Measurements from ENCODE around the gene TMEM132D. TPM values are rescaled to one million over a fixed set of nuclear protein-coding genes. Genes with fewer than 3 reads are reported as not detected.
"Not testable (repeated sequence)": the region's sequence is repeated elsewhere in the genome, so short reads cannot be mapped to it uniquely, and the experiment has no call there.

Gene TMEM132D
- total RNA-seq, 1 donor from 2014 or later: not detected

DNA sequence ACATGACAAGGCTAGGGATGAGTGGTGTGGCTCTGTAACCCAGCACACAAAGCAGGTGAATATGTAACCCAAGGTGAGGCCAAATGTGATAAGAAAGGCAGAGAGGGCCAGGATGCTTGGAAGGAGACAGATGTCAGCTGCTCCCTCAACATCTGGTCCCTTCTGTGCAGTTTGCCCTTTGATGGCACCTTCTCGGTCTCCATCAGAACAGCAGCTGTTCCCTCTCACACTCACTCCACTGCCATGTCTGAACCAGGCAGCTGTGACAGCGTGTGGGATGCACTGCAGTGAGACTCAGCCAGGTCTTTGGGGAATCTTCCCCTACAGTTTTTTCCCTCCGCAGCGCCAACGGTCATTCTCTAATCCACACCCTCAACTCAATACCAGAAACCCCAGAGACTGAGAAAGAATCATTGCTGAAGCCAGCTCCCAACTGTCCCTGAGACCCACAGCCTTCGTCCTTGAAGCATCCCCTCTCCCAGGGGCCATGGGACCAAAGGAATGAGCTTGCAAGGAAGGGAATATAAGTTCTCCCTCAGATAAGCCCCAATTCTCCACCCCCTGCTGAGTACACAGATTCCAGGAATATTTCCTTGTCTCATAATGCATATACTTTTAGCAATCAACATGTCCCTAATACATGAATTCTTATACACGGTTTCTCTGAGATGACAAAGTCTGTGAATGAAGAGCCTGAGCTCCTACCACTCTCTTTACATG lies 820.5 kb downstream of the TMEM132D start:
- DNase-seq: no peak

- DNase-seq: no peak
Measured at GRCh38 chr12:129082441-129082840, 821.4 kb downstream of the TMEM132D start.

DNA sequence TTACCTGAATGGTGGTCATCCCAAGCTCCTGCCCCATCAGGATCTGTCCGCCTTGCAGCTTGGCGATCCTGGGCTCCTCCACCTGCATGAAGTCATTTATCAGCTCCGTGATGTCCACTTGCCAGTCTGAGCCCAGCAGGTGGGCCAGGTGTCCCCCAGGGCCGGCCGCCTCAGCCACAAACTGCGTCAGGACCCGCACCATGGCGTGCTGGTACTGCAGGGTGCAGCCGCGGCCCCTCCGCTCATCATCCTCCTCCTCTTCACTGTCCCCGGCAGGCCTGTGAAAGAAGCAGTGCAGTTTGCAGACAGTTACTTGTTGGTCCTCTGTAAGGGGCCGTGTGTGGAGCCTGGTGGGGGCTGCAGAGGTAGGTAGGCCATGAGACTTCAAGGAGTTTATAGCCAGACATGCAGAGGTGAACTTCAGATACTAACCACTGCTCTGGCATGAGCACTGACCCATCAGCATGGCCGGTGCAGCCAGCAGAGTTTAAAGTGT lies 822.0 kb downstream of the TMEM132D start:
- DNase-seq: no peak

DNA sequence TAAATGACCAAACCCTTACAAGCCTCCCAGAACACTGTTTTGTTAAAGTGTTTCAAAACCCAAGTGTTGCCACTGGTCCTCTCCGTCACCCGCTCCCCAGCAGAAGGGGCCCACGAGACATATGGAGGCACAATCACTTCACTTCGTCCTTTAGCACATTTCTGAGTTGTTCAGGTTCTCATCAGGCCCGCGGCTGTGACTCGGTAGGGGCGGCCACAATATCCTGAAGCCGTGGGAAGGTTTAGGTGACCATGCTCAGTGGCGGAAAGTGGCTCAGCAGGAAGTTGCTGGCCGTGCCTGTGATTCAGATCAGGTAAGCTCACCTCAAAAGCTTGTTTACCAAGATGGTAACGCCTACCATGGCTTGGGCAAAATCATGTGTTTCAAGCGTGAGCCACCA lies 823.0 kb downstream of the TMEM132D start:
- DNase-seq: no peak

- DNase-seq: no peak
Measured at GRCh38 chr12:129080391-129080790, 823.4 kb downstream of the TMEM132D start.

DNA sequence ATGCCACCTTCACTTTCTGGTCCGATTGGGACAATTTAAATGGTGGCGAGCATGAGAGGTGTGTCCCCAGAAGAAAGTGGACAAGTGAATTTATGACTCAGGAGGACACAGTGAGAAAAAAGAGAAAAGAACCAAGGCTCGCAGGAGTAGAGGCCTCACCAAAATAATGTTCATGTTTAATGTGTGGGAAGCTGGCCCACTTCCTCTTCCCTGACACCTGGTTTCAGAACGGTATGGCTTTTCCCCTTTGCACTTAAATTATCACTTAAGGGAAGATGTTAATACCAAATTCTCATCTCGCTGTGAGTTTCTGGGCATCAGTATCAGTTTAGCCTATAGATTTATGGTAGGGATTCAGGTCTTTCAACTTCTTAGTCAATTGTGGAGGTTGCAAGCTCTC lies 824.1 kb downstream of the TMEM132D start:
- DNase-seq: no peak

GRCh38 chr12:129076441-129077320 lies 827.1 kb downstream of the TMEM132D start:
- DNase-seq: no peak

- no peak for DNase-seq
Measured at GRCh38 chr12:129075460-129076208, 828.2 kb downstream of the TMEM132D start.

- DNase-seq: no peak
Measured at GRCh38 chr12:129074379-129074778, 829.4 kb downstream of the TMEM132D start.

DNA sequence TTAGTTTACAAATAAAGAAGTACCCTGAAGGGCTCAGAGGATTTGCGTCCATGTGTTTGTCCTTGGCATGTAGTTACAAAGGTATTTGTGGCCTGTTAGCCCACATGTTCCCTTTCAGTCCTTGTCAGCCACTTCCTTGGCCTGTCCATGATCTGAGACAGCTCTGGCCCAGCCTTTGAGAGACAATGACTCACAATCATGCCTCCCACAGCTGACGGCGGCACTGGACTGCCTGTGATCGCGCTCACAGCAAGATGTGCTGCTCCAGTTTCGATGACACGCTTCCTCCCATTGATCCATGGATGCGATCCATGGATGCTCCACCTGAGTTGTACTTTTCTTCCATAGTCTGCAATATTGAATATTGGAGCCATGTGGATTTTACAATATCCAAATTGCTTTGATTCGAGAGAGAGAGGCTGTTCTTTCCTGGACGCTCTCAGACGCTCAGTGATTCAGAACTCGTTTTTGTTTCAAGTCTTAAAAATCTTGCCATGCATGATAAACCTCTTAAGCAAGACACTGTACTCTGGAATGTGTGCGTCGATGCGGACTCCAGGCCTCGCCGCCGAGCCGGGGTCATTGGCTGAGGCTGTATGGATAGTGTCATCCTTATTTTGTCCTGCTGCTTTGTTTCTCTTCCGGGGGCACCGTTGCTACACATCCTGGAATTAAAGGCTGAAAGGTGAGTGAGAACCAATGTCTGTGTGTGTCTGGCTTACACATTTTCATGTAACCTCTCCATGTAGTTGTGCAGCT lies 830.5 kb downstream of the TMEM132D start:
- DNase-seq: no peak

- no peak for DNase-seq
Measured at GRCh38 chr12:129071362-129071761, 832.5 kb downstream of the TMEM132D start.

GRCh38 chr12:129069886-129070285 lies 833.9 kb downstream of the TMEM132D start:
- DNase-seq: no peak

DNA sequence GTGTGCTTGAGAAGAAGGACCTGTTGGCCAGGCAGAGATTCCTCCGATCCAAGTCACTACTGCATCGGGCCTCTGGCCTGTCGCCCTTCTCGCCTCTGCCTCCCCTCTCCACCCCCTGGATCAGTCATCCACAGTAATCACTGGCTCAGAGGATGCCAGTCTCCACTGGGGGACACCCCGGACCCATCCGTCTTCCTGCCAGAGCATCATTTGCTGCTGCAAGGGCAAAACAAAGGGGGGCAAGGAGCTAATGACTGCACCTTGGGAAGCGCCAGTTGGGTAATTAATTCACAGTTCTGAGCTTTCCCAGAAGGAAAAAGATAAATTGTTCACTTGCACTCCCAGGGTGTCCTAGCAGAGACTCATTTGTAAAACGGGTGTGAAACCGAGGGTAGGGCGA lies 835.1 kb downstream of the TMEM132D start:
- DNase-seq: no peak

GRCh38 chr12:129067491-129067890 lies 836.3 kb downstream of the TMEM132D start:
- DNase-seq: no peak

DNA sequence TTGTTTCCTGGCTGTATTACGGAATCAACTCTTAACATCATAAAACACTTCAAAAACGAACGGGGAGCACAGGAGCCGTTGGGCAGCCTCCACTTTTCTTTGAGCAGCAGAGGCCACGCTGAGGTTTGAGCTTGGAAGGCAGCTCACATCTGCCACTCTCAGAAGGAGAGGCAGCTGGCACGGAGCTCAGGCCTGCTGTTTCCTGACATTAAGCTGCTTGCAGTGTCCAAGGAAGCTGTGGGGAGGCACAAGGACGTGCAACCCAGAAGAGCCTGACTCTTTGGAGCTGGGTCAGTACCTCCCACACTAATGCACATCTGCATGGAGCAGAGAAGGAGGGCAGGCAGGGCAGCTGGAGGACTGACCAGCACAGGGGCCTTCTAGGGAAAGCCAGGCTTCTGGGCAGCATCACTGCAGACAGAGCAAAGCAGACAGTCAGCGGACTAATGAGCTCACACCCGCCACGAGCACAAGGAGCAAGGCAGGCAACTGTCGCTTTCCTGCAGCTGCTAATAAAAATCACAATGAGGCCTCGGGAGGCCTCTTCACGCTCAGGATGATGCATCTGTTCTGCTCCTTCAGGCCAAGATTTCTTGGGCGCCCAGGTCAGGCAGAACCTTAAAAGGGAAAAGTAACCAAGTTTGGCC lies 839.5 kb downstream of the TMEM132D start:
- no peak for DNase-seq

- no peak for DNase-seq
Measured at GRCh38 chr12:129063600-129063999, 840.2 kb downstream of the TMEM132D start.

DNA sequence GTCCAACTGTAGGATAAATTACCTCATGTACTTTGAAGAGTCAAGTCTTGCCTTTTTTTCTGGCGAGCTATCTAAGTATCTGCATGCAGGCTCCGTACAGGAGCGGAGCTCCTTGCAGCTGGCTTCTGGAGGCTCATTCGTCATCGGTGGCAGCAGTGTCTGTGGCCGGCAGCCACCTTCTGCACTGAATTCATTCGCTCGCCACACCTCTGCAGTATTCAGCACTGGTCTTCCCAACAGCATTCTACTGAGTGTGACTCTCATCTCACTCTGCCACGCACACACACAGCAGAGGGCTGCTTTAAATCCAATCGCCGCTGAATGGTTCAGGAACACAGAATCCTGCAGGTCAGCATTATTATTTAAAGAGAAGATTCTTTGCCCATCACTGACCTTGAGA lies 850.6 kb downstream of the TMEM132D start:
- no peak for DNase-seq

DNA sequence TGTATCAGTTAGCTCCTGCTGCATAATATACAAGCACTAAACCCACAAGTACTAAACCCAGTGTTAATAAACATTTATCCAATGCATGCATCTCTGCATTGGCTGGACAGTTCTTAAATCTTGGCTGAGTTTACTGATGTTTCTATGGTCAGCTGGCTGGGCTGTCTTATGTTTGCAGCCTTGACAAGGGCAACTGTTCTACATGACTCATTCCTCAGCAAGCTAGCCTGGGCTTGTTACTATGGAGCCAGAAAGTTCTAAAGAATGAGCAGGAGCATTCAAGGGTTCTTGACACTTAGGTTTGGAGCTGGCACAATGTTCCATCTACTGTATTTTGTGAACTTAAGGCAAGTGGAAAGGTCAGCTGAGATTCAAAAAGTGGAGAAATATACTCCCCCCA lies 851.5 kb downstream of the TMEM132D start:
- DNase-seq: no peak

- DNase-seq: no peak
Measured at GRCh38 chr12:129049917-129050316, 853.9 kb downstream of the TMEM132D start.

- not testable (repeated sequence) for DNase-seq
Measured at GRCh38 chr12:129043334-129043733, 860.5 kb downstream of the TMEM132D start.

- DNase-seq: no peak
Measured at GRCh38 chr12:129036135-129036534, 867.7 kb downstream of the TMEM132D start.
